RWPE2 (cell line): Measurements from ENCODE around the gene COL25A1.
"Not testable (repeated sequence)": the region's sequence is repeated elsewhere in the genome, so short reads cannot be mapped to it uniquely, and the experiment has no call there.

ENCODE experiments used
- ATAC-seq: fragments of 200-7000 bp; cut with Tn5 transposase; 3 replicates; pipeline ENCODE4 v1.9.1; 2021; ENCODE audit warnings: low read depth
- DNase-seq: peaks from one replicate; pipeline ENCODE4 v3.0.0-alpha.2; 2020; ENCODE audit warnings: low spot score
- H3K27ac ChIP-seq: fragments of 450-650 bp; 2 replicates; pipeline ENCODE4 v1.5.1; 2017; ENCODE audit warnings: mild to moderate bottlenecking; ENCODE audit not compliant: poor library complexity, severe bottlenecking
- H3K27me3 ChIP-seq: fragments of 250-450 bp; sonication (Bioruptor Pico); 2 replicates; pipeline ENCODE4 v1.5.1; 2021; ENCODE audit warnings: mild to moderate bottlenecking, moderate library complexity; ENCODE audit not compliant: insufficient read depth, poor library complexity, severe bottlenecking
- H3K36me3 ChIP-seq: fragments of 250-450 bp; sonication (Bioruptor Pico); 2 replicates; pipeline ENCODE4 v1.5.1; 2020; ENCODE audit warnings: low read depth, mild to moderate bottlenecking, moderate library complexity
- H3K4me1 ChIP-seq: fragments of 250-450 bp; sonication (Bioruptor Pico); 2 replicates; pipeline ENCODE4 v1.5.1; 2021; ENCODE audit warnings: mild to moderate bottlenecking, moderate library complexity; ENCODE audit not compliant: insufficient read depth, poor library complexity, severe bottlenecking
- H3K4me3 ChIP-seq: fragments of 250-450 bp; sonication (Bioruptor Pico); 2 replicates; pipeline ENCODE4 v1.5.1; 2021; ENCODE audit warnings: mild to moderate bottlenecking, moderate library complexity; ENCODE audit not compliant: severe bottlenecking
- H3K9me3 ChIP-seq: fragments of 250-450 bp; sonication (Bioruptor Pico); 2 replicates; pipeline ENCODE4 v1.5.1; 2021; ENCODE audit warnings: mild to moderate bottlenecking, moderate library complexity; ENCODE audit not compliant: severe bottlenecking
- TF ChIP-seq, protein P1 (sequence below): fragments of 450-650 bp; IDR thresholded peaks from one replicate; pipeline ENCODE4 v1.5.1; 2017; ENCODE audit warnings: mild to moderate bottlenecking, moderate library complexity; ENCODE audit not compliant: poor library complexity, severe bottlenecking

COL25A1 gene

DNA sequence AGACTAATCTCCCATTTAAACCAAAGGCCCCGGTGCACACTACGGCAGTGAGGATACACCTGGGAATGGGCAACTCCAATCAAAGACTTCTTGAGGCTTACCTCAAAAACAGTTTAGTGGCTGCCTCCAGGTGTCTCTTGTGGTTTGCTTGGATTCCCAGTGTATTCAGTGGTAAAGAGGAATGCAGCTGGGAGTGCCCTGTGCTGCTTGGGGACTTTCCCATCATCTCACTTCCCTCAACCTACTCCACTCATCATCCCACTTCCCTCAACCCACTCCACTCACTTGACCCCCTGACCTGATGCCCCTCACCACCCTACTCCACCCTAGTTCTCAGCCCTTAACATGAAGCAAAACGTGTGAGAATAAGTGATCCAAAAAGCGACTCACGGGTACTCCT, 362.3 kb downstream of the COL25A1 start:
- ATAC-seq: peak; percentile 55; the same call in 2 of the 3 replicates
- DNase-seq: no peak
- no peaks in the 10 kb centered on the region for H3K9me3 ChIP-seq
- no peak overlapping the region for H3K4me3 ChIP-seq
- no peaks in the 10 kb centered on the region for H3K27me3 ChIP-seq
- no peaks in the 10 kb centered on the region for H3K4me1 ChIP-seq
- H3K27ac ChIP-seq: no peak overlapping the region
- TF ChIP-seq, protein P1, sequence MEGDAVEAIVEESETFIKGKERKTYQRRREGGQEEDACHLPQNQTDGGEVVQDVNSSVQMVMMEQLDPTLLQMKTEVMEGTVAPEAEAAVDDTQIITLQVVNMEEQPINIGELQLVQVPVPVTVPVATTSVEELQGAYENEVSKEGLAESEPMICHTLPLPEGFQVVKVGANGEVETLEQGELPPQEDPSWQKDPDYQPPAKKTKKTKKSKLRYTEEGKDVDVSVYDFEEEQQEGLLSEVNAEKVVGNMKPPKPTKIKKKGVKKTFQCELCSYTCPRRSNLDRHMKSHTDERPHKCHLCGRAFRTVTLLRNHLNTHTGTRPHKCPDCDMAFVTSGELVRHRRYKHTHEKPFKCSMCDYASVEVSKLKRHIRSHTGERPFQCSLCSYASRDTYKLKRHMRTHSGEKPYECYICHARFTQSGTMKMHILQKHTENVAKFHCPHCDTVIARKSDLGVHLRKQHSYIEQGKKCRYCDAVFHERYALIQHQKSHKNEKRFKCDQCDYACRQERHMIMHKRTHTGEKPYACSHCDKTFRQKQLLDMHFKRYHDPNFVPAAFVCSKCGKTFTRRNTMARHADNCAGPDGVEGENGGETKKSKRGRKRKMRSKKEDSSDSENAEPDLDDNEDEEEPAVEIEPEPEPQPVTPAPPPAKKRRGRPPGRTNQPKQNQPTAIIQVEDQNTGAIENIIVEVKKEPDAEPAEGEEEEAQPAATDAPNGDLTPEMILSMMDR: no peak
- H3K36me3 ChIP-seq: no peaks in the 10 kb centered on the region

DNA sequence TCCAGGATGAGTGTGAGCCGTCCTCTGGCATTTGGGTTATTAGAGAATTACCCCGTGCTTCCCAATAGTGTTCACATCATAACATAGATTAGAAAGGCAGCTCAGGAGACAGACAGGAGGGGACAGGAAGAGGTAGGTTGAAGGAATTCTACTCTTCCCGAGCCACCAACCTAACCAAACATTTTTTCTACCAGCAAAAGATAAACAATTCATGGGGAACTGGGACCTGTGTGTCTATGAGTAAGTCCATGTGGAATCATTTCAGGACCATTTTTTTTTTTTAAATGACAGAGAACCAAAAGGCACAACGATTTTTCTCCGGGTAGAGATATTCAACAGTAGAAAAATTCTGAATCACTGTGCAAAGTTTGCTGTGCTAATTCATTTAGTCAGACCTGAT, 365.4 kb downstream of the COL25A1 start:
- DNase-seq (no peak), ATAC-seq (no peak)
- no peaks in the 10 kb centered on the region for H3K27me3 ChIP-seq
- no peaks in the 10 kb centered on the region for H3K4me1 ChIP-seq
- TF ChIP-seq, protein P1: no peak
- no peak overlapping the region for H3K4me3 ChIP-seq
- H3K27ac ChIP-seq: no peak overlapping the region
- no peaks in the 10 kb centered on the region for H3K9me3 ChIP-seq
- H3K36me3 ChIP-seq: no peaks in the 10 kb centered on the region

DNA sequence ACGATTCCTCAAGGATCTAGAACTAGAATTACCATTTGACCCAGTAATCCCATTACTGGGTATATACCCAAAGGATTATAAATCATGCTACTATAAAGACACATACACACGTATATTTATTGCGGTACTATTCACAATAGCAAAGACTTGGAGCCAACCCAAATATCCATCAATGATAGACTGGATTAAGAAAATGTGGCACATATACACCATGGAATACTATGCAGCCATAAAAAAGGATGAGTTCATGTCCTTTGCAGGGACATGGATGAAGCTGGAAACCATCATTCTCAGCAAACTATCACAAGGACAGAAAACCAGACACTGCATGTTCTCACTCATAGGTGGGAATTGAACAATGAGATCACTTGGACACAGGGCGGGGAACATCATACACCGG, 368.5 kb downstream of the COL25A1 start:
- H3K27me3 ChIP-seq, H3K4me1 ChIP-seq, ATAC-seq, H3K36me3 ChIP-seq, DNase-seq, H3K27ac ChIP-seq, H3K4me3 ChIP-seq, H3K9me3 ChIP-seq: not testable (repeated sequence)

DNA sequence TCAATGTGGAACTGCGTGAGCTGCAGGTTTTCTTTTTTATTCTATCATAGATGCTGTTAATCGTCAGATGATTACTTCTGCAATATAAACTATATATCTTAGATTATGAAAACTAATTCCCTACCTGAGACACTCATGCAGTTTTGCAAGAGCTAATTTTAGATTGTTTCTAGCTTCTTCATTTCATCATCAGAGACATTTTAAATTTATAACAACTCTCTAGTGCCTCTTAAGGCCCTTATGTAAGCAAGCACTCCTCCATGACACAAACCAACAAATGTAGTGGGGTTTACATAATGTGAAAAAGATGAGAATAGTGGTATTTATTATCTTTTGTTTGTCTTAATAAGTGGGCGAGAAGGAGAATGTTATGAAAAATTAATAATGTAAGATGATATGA, 369.4 kb downstream of the COL25A1 start:
- Histone ChIP-seq H3K36me3 (no peaks in the 10 kb centered on the region), H3K4me1 (no peaks in the 10 kb centered on the region), H3K9me3 (no peaks in the 10 kb centered on the region), H3K27me3 (no peaks in the 10 kb centered on the region), H3K27ac (no peak overlapping the region), H3K4me3 (no peak overlapping the region)
- TF ChIP-seq, protein P1: no peak
- DNase-seq (no peak), ATAC-seq (no peak)

DNA sequence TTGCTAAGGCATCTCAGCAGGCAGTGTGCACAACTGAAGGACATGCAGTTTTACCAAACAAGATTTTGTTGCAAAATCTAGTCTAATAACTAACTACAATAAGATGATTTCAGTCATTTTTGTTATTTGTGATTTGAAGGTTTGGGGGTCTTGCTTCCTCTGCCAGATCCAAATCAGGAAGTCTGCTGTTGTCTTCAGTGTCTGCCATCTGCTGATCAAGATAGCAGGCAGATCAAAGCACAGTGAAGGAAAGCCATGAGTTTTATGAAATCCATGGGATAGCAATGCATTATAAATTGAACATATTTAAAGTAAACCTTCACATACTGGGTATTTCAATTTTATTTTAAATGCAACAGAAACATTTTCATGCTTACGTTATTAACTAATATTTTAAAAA, 370.5 kb downstream of the COL25A1 start:
- H3K4me1 ChIP-seq: no peaks in the 10 kb centered on the region
- no peak for DNase-seq
- TF ChIP-seq, protein P1: no peak
- H3K36me3 ChIP-seq: no peaks in the 10 kb centered on the region
- ATAC-seq: no peak
- no peak overlapping the region for H3K27ac ChIP-seq
- no peaks in the 10 kb centered on the region for H3K27me3 ChIP-seq
- no peak overlapping the region for H3K4me3 ChIP-seq
- H3K9me3 ChIP-seq: no peaks in the 10 kb centered on the region
